Anterior cingulate cortex (tissue), 58 donors: ENCODE data around the gene OR1E2.
"Not testable (repeated sequence)": the region's sequence is repeated elsewhere in the genome, so short reads cannot be mapped to it uniquely, and the experiment has no call there.

Experiments used
- DNase-seq, 58 donors: peaks; one replicate each; lab custom pipeline; 2025; lab: John Stamatoyannopoulos, UW

OR1E2 gene

GRCh38 chr17:3433741-3434140 is at the start of gene OR1E2:
Gene OR1E2 (minus strand): TSS chr17:3433841. CDS start chr17:3433841, 0 bp downstream.
- no peak for DNase-seq

GRCh38 chr17:3482852-3483251 is 49.2 kb upstream of the OR1E2 start:
- DNase-seq, result no peak

GRCh38 chr17:3479988-3480387 is 46.3 kb upstream of the OR1E2 start:
- no peak for DNase-seq

- DNase-seq, result no peak
Observed at GRCh38 chr17:3475812-3476610, 42.4 kb upstream of the OR1E2 start, which contains the start of gene ASPA. Gene ASPA (plus strand): TSS chr17:3475997. CDS start chr17:3476160, 163 bp downstream.

GRCh38 chr17:3475251-3475685 is 41.6 kb upstream of the OR1E2 start:
- no peak for DNase-seq

GRCh38 chr17:3474212-3474611 is 40.6 kb upstream of the OR1E2 start:
- no peak for DNase-seq

GRCh38 chr17:3472137-3472536 is 38.5 kb upstream of the OR1E2 start:
- no peak for DNase-seq

GRCh38 chr17:3471599-3471998 is 38.0 kb upstream of the OR1E2 start, which contains the start of gene SPATA22:
Gene SPATA22 (minus strand): TSS chr17:3471819. CDS start chr17:3469325, 2,494 bp downstream.
- no peak for DNase-seq

GRCh38 chr17:3469529-3469928 is 35.9 kb upstream of the OR1E2 start:
- DNase-seq, result no peak

GRCh38 chr17:3466355-3466754 is 32.7 kb upstream of the OR1E2 start:
- DNase-seq, result not testable (repeated sequence)

GRCh38 chr17:3448059-3448665 is 14.5 kb upstream of the OR1E2 start:
- DNase-seq, result no peak

GRCh38 chr17:3447625-3448024 is 14.0 kb upstream of the OR1E2 start:
- DNase-seq, result peak in 1 of 58 donors; percentile 0

GRCh38 chr17:3440451-3440850 is 6.8 kb upstream of the OR1E2 start:
- no peak for DNase-seq

GRCh38 chr17:3438368-3438767 is 4.7 kb upstream of the OR1E2 start:
- no peak for DNase-seq

- peak in 5 of 58 donors; percentile 1 to 28 (median 2) for DNase-seq
Observed at GRCh38 chr17:3433215-3433614, 426 bp downstream of the OR1E2 start.

GRCh38 chr17:3418222-3418621 is 15.4 kb downstream of the OR1E2 start:
- DNase-seq, result no peak

- no peak for DNase-seq
Observed at GRCh38 chr17:3415610-3416009, 18.0 kb downstream of the OR1E2 start.

- DNase-seq, result not testable (repeated sequence)
Observed at GRCh38 chr17:3412216-3412615, 21.4 kb downstream of the OR1E2 start.

GRCh38 chr17:3411070-3411469 is 22.6 kb downstream of the OR1E2 start, which contains the start of gene OR3A3:
Gene OR3A3 (plus strand): TSS chr17:3411370.
- no peak for DNase-seq

GRCh38 chr17:3403856-3404255 is 29.8 kb downstream of the OR1E2 start:
- not testable (repeated sequence) for DNase-seq

GRCh38 chr17:3401786-3402185 is 31.9 kb downstream of the OR1E2 start:
- DNase-seq, result no peak

GRCh38 chr17:3400055-3400454 is 33.6 kb downstream of the OR1E2 start:
- no peak for DNase-seq
